Trophoblast cell (in vitro differentiated cells and primary cell): ENCODE results near the gene GNB5. TPM values are rescaled to one million over a fixed set of nuclear protein-coding genes. Genes with fewer than 3 reads are reported as not detected.
"Not testable (repeated sequence)": the region's sequence is repeated elsewhere in the genome, so short reads cannot be mapped to it uniquely, and the experiment has no call there.

Experiments
- DNase-seq, 2 donors: peaks; one replicate each; pipeline ENCODE4 v3.0.0-alpha.2; 2016
- H2AFZ ChIP-seq: 2 replicates; pipeline ENCODE4 v1.6.1; 2013; ENCODE audit warnings: low read length, moderate library complexity, mild to moderate bottlenecking; ENCODE audit not compliant: insufficient read depth, poor library complexity
- H2AK5ac ChIP-seq: 2 replicates; pipeline ENCODE4 v1.6.1; 2013; ENCODE audit warnings: mild to moderate bottlenecking, low read length
- H2BK120ac ChIP-seq: 2 replicates; pipeline ENCODE4 v1.6.1; 2013; ENCODE audit warnings: low read length, mild to moderate bottlenecking, moderate library complexity; ENCODE audit not compliant: insufficient read depth, poor library complexity
- H2BK12ac ChIP-seq: 2 replicates; pipeline ENCODE4 v1.6.1; 2013; ENCODE audit warnings: mild to moderate bottlenecking, low read length, moderate library complexity
- H2BK5ac ChIP-seq: 2 replicates; pipeline ENCODE4 v1.6.1; 2013; ENCODE audit warnings: low read length, low read depth, moderate library complexity, mild to moderate bottlenecking; ENCODE audit not compliant: poor library complexity
- H3K14ac ChIP-seq: 2 replicates; pipeline ENCODE4 v1.6.1; 2013; ENCODE audit warnings: mild to moderate bottlenecking, low read length
- H3K18ac ChIP-seq: 2 replicates; pipeline ENCODE4 v1.6.1; 2013; ENCODE audit warnings: mild to moderate bottlenecking, low read length
- H3K23ac ChIP-seq: 2 replicates; pipeline ENCODE4 v1.6.1; 2013; ENCODE audit warnings: low read length
- H3K27ac ChIP-seq: 2 replicates; pipeline ENCODE4 v1.5.1; 2013; ENCODE audit warnings: low read depth, mild to moderate bottlenecking, inconsistent platforms, low read length, moderate library complexity
- H3K27me3 ChIP-seq: 2 replicates; pipeline ENCODE4 v1.6.1; 2013; ENCODE audit warnings: inconsistent platforms, mild to moderate bottlenecking, low read length, moderate library complexity; ENCODE audit not compliant: insufficient read depth
- H3K36me3 ChIP-seq, 2 experiments: 1 replicate in 1 of 2; 2 replicates in 1 of 2; pipeline ENCODE4 v1.6.1; 2013; ENCODE audit warnings: low read length in 2 of 2, mild to moderate bottlenecking in 2 of 2, moderate library complexity in 1 of 2; ENCODE audit not compliant: insufficient read depth in 2 of 2, control insufficient read depth in 1 of 2
- H3K4ac ChIP-seq: 2 replicates; pipeline ENCODE4 v1.6.1; 2013; ENCODE audit warnings: low read depth, mild to moderate bottlenecking, low read length, moderate library complexity
- H3K4me1 ChIP-seq, 2 experiments: 1 replicate in 1 of 2; 2 replicates in 1 of 2; pipeline ENCODE4 v1.6.1; 2013; ENCODE audit warnings: low read length in 2 of 2, mild to moderate bottlenecking in 2 of 2, moderate library complexity in 1 of 2; ENCODE audit not compliant: insufficient read depth in 2 of 2, control insufficient read depth in 1 of 2
- H3K4me2 ChIP-seq: 2 replicates; pipeline ENCODE4 v1.6.1; 2013; ENCODE audit warnings: inconsistent platforms, mild to moderate bottlenecking, low read length, moderate library complexity
- H3K4me3 ChIP-seq: 2 replicates; pipeline ENCODE4 v1.5.1; 2013; ENCODE audit warnings: mild to moderate bottlenecking, low read depth, low read length, inconsistent platforms
- H3K79me1 ChIP-seq: one replicate; pipeline ENCODE4 v1.6.1; 2013; ENCODE audit warnings: low read length
- H3K79me2 ChIP-seq: 2 replicates; pipeline ENCODE4 v1.6.1; 2013; ENCODE audit warnings: low read length, mild to moderate bottlenecking; ENCODE audit not compliant: control insufficient read depth, insufficient read depth, poor library complexity
- H3K9ac ChIP-seq: 2 replicates; pipeline ENCODE4 v1.6.1; 2013; ENCODE audit warnings: mild to moderate bottlenecking, low read length
- H3K9me3 ChIP-seq: 2 replicates; pipeline ENCODE4 v1.6.1; 2013; ENCODE audit warnings: low read depth, mild to moderate bottlenecking, control low read depth, inconsistent platforms, low read length; ENCODE audit not compliant: insufficient read depth
- H4K12ac ChIP-seq: 2 replicates; pipeline ENCODE4 v1.6.1; 2013; ENCODE audit warnings: low read depth, mild to moderate bottlenecking, low read length, moderate library complexity
- H4K8ac ChIP-seq: 2 replicates; pipeline ENCODE4 v1.6.1; 2013; ENCODE audit warnings: low read depth, mild to moderate bottlenecking, low read length, moderate library complexity
- H4K91ac ChIP-seq: one replicate; pipeline ENCODE4 v1.6.1; 2013; ENCODE audit warnings: low read depth, mild to moderate bottlenecking, low read length, moderate library complexity
- WGBS: extraction: QIAGEN DNeasy Blood & Tissue Kit; methylation state at CpG from one replicate; pipeline ENCODE4 v1.1.7; 2013; ENCODE audit warnings: missing lambda C conversion rate; ENCODE audit not compliant: insufficient read length, insufficient coverage; ENCODE audit errors: extremely low coverage; 5-methylcytosine and 5-hydroxymethylcytosine counted together
- polyA plus RNA-seq: library from polyadenylated mRNA; stranded (reverse); fragments of 200-250 nt; gene quantifications from 2 replicates; pipeline ENCODE4 v1.2.3, GENCODE V29; 2013

GNB5 gene
- polyA plus RNA-seq = 7.4 TPM in 2 replicates

- no peaks in the 10 kb centered on the region for H3K4me1 ChIP-seq
- no peaks in the 10 kb centered on the region for H3K9me3 ChIP-seq
- H3K18ac ChIP-seq = no peak within 1 kb of the TSS
- no peak within 1 kb of the TSS for H2BK120ac ChIP-seq
- H3K27me3 ChIP-seq = no peaks in the 10 kb centered on the region
- no peaks in the 10 kb centered on the region for H3K79me1 ChIP-seq
- no peaks in the 10 kb centered on the region for H3K79me2 ChIP-seq
- no peaks in the 10 kb centered on the region for H3K36me3 ChIP-seq
- no peak within 1 kb of the TSS for H4K8ac ChIP-seq
- H2AK5ac ChIP-seq = no peak within 1 kb of the TSS
- no peak within 1 kb of the TSS for H3K4me3 ChIP-seq
- H3K9ac ChIP-seq = no peak within 1 kb of the TSS
- H2BK5ac ChIP-seq = no peak within 1 kb of the TSS
- WGBS = no CpG with 5 or more reads among the region's 7 CpGs
- H3K4me2 ChIP-seq = no peak within 1 kb of the TSS
- no peak within 1 kb of the TSS for H3K4ac ChIP-seq
- no peak within 1 kb of the TSS for H4K12ac ChIP-seq
- DNase-seq = no peak
- no peak within 1 kb of the TSS for H2BK12ac ChIP-seq
- H3K23ac ChIP-seq = no peak within 1 kb of the TSS
- no peak within 1 kb of the TSS for H3K27ac ChIP-seq
- no peak within 1 kb of the TSS for H3K14ac ChIP-seq
- no peak within 1 kb of the TSS for H2AFZ ChIP-seq
- H4K91ac ChIP-seq = no peak within 1 kb of the TSS
These were observed at the start of gene GNB5 for GRCh38 chr15:52191207-52191606. GNB5 (minus strand) TSS chr15:52191392; CDS start chr15:52184676, 6,716 bp downstream.

- Histone ChIP-seq H3K4ac (no peak overlapping the region), H3K79me1 (no peaks in the 10 kb centered on the region), H3K4me3 (no peak overlapping the region), H4K91ac (no peak overlapping the region), H2BK120ac (no peak overlapping the region), H3K14ac (no peak overlapping the region), H2AK5ac (no peak overlapping the region), H2BK5ac (no peak overlapping the region), H3K27me3 (no peaks in the 10 kb centered on the region), H3K9me3 (no peaks in the 10 kb centered on the region), H4K8ac (no peak overlapping the region), H2AFZ (no peak overlapping the region), H4K12ac (no peak overlapping the region), H3K4me2 (no peak overlapping the region), H3K27ac (no peak overlapping the region), H3K4me1 (peaks cover 3 to 5% of the 10 kb centered on the region in 2 experiments), H2BK12ac (no peak overlapping the region), H3K9ac (no peak overlapping the region), H3K36me3 (peaks cover 0 to 3% of the 10 kb centered on the region in 2 experiments), H3K23ac (no peak overlapping the region), H3K79me2 (no peaks in the 10 kb centered on the region), H3K18ac (no peak overlapping the region)
- no CpG with 5 or more reads among the region's 3 CpGs for WGBS
- peak; percentile 53 to 55 for DNase-seq
These were observed 49.0 kb upstream of the GNB5 start for GRCh38 chr15:52240166-52240565.

GRCh38 chr15:52238989-52239525 lies 47.9 kb upstream of the GNB5 start:
- not testable (repeated sequence) for H3K18ac ChIP-seq, H3K79me1 ChIP-seq, H2AFZ ChIP-seq, H2AK5ac ChIP-seq, H2BK12ac ChIP-seq, H3K79me2 ChIP-seq, H3K9ac ChIP-seq, H4K91ac ChIP-seq, H3K27ac ChIP-seq, H3K36me3 ChIP-seq, H4K8ac ChIP-seq, H2BK5ac ChIP-seq, H3K14ac ChIP-seq, H3K23ac ChIP-seq, H3K4me2 ChIP-seq, H4K12ac ChIP-seq, H2BK120ac ChIP-seq, H3K9me3 ChIP-seq, H3K4ac ChIP-seq, H3K4me3 ChIP-seq, H3K27me3 ChIP-seq
- H3K4me1 ChIP-seq = peaks cover 10 to 12% of the 10 kb centered on the region in 2 experiments
- DNase-seq = peak; percentile 87 to 93
- WGBS = no CpG with 5 or more reads among the region's 13 CpGs

GRCh38 chr15:52238149-52238548 lies 47.0 kb upstream of the GNB5 start:
- H3K36me3 ChIP-seq = no peaks in the 10 kb centered on the region
- no peak overlapping the region for H3K27ac ChIP-seq
- no peak overlapping the region for H3K14ac ChIP-seq
- no peak overlapping the region for H2BK120ac ChIP-seq
- peaks cover 11 to 16% of the 10 kb centered on the region in 2 experiments for H3K4me1 ChIP-seq
- H3K23ac ChIP-seq = no peak overlapping the region
- peaks cover 6% of the 10 kb centered on the region for H3K79me1 ChIP-seq
- no peak overlapping the region for H3K4me3 ChIP-seq
- no peak overlapping the region for H4K8ac ChIP-seq
- WGBS = no CpG with 5 or more reads among the region's 3 CpGs
- H2AK5ac ChIP-seq = no peak overlapping the region
- DNase-seq = no peak
- H4K91ac ChIP-seq = no peak overlapping the region
- H3K9me3 ChIP-seq = peaks cover 2% of the 10 kb centered on the region
- H4K12ac ChIP-seq = no peak overlapping the region
- H3K4me2 ChIP-seq = no peak overlapping the region
- H3K9ac ChIP-seq = no peak overlapping the region
- H3K18ac ChIP-seq = no peak overlapping the region
- no peaks in the 10 kb centered on the region for H3K79me2 ChIP-seq
- no peak overlapping the region for H2BK5ac ChIP-seq
- H3K27me3 ChIP-seq = no peaks in the 10 kb centered on the region
- H3K4ac ChIP-seq = no peak overlapping the region
- no peak overlapping the region for H2BK12ac ChIP-seq
- no peak overlapping the region for H2AFZ ChIP-seq
